Measurements from ENCODE around the gene LHX3.

GRCh38 chr9:136204145-136204805 is 653 bp downstream of the LHX3 start:
- no peak for TF ChIP-seq RFX5 (IDR thresholded peaks at IDR 0.05; ENCODE audit: low read depth, low read length)
- no peak for TF ChIP-seq EZH2 (IDR thresholded peaks at IDR 0.05; ENCODE audit: borderline replicate concordance, control insufficient read depth, low read depth, low read length)
- no peak for TF ChIP-seq BCL3 (IDR thresholded peaks at IDR 0.05; ENCODE audit: borderline replicate concordance, insufficient read depth, low read depth, low read length, poor library complexity, severe bottlenecking)
- no peak for TF ChIP-seq IRF3 (IDR thresholded peaks at IDR 0.05)
- no peak for TF ChIP-seq RBBP5 (conservative IDR thresholded peaks at IDR 0.05)
- TF ChIP-seq YY1 (IDR thresholded peaks at IDR 0.05; ENCODE audit: low read depth, low read length), result no peak
- TF ChIP-seq SMC3 (IDR thresholded peaks at IDR 0.05; ENCODE audit: borderline replicate concordance, low read length), result no peak
- no peak for TF ChIP-seq CTCF (IDR thresholded peaks at IDR 0.05 in 2 of 3, conservative IDR thresholded peaks at IDR 0.05 in 1 of 3; ENCODE audit: control insufficient read depth in 2 of 3, extremely low read depth in 1 of 3, insufficient read depth in 1 of 3, low read depth in 3 of 3, low read length in 3 of 3)
- TF ChIP-seq MAX (IDR thresholded peaks at IDR 0.05; ENCODE audit: low read depth, low read length), result no peak
- no peak for TF ChIP-seq NR2C2 (IDR thresholded peaks at IDR 0.05; ENCODE audit: borderline replicate concordance, control insufficient read depth, insufficient read length, low read depth)
- TF ChIP-seq BRCA1 (IDR thresholded peaks at IDR 0.05; ENCODE audit: low read depth, low read length), result no peak
- TF ChIP-seq SPI1 (IDR thresholded peaks at IDR 0.05; ENCODE audit: borderline replicate concordance, insufficient read depth, low read depth, low read length), result no peak
- no peak for TF ChIP-seq TBL1XR1 (IDR thresholded peaks at IDR 0.05; ENCODE audit: low read depth, low read length)
- no peak for TF ChIP-seq JUND (IDR thresholded peaks at IDR 0.05; ENCODE audit: low read depth, low read length)

Data from GM12878 (cell line).